GM18909 (cell line): ENCODE results near the gene STXBP5L.
"Not testable (repeated sequence)": the region's sequence is repeated elsewhere in the genome, so short reads cannot be mapped to it uniquely, and the experiment has no call there.

Experiments
- ATAC-seq: cut with Tn5 transposase; IDR thresholded peaks from one replicate; pipeline ENCODE4 v1.9.1; 2021; ENCODE audit warnings: mild to moderate bottlenecking; ENCODE audit not compliant: unreplicated experiment, poor library complexity

STXBP5L gene

GRCh38 chr3:120988994-120989393, 81.0 kb downstream of the STXBP5L start:
- no peak for ATAC-seq

GRCh38 chr3:121018917-121019321, 110.9 kb downstream of the STXBP5L start:
- no peak for ATAC-seq

DNA sequence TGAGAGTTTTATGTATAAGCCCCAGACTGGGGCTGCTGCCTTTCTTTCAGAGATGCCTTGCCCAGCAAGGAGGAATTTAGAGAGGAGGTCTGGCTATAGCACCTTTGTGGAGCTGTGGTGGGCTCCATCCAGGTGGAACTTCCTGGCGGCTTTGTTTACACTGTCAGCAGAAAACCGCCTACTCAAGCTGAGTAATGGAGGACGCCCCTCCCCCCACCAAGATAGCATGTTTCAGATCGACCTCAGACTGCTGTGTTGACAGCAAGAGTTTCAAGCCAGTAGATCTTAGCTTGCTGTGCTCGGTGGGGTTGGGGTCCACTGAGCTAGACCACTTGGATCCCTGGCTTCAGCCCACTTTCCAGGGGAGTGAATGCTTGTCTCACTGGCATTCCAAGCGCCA, 155.6 kb downstream of the STXBP5L start:
- no peak for ATAC-seq

- no peak for ATAC-seq
Observed at GRCh38 chr3:121064121-121064520, 156.1 kb downstream of the STXBP5L start.

DNA sequence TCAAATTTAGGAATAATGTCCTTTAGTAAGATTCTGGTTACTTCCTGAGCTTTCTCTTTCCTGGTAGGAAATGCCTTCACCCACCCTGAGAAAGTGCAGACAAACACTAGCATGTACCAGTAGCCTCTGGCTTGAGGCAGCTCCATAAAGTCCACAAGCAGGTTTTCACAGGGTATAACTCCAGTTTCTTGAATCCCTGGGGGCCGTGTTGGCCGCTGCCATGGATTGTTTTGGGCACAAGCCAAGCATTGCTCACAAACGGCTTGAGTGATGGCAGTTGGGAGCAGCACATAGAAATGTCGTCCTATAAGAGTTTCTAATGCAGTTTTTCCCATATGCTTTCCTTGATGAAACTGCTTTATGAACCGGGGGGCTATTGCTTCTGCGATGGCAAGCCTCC, 164.1 kb downstream of the STXBP5L start:
- no peak for ATAC-seq

DNA sequence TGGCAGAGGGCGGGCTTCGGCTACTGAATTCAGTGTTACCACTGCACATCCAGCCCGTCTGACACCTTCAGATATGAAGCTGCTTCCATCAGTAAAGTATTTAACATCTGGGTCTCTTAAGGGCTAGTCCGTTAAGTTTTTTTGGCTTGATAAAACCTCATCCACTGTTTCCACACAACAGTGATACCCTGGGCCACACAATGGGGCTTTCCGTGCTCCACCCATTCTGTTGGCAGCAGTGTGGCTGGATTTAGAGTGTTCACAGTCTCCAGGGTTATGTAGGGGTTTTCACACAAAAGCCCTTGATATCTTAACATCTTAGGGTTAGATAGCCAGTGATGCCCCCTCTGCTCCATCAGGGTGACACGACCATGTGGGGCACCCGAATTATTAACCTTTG, 165.0 kb downstream of the STXBP5L start:
- no peak for ATAC-seq

GRCh38 chr3:121075191-121075590, 167.2 kb downstream of the STXBP5L start:
- no peak for ATAC-seq

GRCh38 chr3:121078378-121079101, 170.5 kb downstream of the STXBP5L start:
- not testable (repeated sequence) for ATAC-seq

GRCh38 chr3:121096953-121097352, 188.9 kb downstream of the STXBP5L start:
- no peak for ATAC-seq

DNA sequence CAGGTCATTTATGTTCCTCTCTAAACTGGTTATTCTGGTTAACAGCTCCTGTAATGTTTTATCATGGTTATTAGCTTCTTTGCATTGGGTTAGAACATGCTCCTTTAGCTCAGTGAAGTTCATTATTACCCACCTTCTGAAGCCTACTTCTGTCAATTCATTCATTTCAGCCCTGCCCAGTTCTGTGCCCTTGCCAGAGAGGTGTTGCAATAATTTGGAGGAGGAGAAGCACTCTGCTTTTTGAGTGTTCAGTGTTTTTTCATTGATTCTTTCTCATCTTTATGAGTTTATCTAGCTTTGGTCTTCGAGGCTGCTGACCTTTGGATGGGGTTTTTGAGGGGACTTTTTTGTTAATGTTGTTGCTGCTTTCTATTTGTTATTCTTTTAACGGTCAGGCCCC, 203.1 kb downstream of the STXBP5L start:
- not testable (repeated sequence) for ATAC-seq

- ATAC-seq = no peak
Observed at GRCh38 chr3:121111914-121112612, 204.1 kb downstream of the STXBP5L start.

GRCh38 chr3:121126033-121126706, 218.2 kb downstream of the STXBP5L start:
- no peak for ATAC-seq

DNA sequence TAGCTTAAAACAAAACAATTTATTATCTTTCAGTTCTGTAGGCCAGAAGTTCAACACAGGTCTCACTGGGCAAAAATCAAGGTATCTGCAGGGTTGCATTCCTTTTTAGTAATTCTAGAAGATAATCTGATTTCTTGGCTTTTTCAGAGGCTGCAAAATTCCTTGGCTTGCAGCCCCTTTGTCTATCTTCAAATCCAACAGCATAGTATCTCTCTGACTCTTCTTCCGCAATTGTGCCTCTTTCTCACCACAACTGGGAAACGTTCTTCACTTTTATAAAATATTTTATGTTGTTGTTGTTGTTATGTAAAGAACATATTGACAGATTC, 218.7 kb downstream of the STXBP5L start:
- no peak for ATAC-seq

DNA sequence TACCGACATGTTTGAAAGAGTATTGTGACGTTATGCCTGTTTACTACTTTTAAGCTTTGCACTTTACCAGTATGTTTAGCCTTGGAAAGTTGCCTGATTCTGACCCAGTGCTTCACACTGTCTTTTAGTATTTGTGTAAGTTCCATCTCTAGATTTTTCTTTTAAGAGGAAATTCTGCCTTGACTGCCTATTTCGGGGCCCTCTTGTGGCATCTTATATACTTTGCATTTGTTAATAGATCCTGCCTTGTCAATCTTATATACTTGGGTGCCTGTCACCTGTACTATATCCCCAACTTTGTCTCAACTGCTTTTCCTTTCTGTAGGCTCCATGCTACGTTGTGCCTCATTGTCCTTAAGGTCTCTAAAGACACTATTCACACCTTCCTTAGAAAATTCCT, 244.6 kb downstream of the STXBP5L start:
- no peak for ATAC-seq

GRCh38 chr3:121153851-121154250, 245.8 kb downstream of the STXBP5L start:
- ATAC-seq = no peak

DNA sequence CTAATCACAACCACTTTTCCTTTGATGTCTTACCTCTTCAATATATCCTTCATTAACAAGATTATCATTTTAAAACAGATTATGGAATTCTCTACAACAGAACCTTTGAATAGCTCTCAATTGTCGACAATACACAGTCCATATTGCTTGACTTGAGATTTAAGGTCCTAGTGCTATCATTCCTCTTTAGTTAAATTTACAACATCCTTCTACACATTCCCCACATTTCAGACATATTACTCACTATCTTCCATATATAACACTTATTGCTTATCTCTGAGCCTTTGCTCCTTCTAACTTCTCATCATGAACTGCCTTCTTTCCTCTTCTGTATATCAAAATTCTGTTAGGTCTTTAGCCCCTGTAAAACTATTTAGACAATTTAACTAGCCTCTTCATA, 247.0 kb downstream of the STXBP5L start:
- ATAC-seq = no peak

GRCh38 chr3:121165397-121165837, 257.4 kb downstream of the STXBP5L start:
- ATAC-seq = no peak

- no peak for ATAC-seq
Observed at GRCh38 chr3:121167374-121168139, 259.6 kb downstream of the STXBP5L start.

DNA sequence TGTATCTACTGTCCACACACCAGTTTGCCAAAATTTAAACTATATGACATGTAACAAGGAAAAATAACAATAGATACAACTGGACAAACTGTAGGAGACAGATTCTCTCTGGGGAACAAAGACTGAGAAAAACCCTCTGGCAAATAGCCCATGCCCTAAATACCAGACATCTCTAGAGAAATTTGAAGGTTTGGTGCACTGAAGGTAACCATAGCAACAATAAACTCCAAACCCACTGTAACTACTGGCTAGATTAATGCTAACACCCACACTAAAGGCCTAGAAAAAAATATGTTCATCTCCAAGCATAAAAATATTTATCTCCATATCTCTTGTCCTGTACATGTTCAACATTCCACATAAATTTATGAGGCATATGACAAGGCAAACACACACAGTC, 267.1 kb downstream of the STXBP5L start:
- ATAC-seq = no peak

- not testable (repeated sequence) for ATAC-seq
Observed at GRCh38 chr3:121190626-121191025, 282.6 kb downstream of the STXBP5L start.

- no peak for ATAC-seq
Observed at GRCh38 chr3:121202573-121202972, 294.6 kb downstream of the STXBP5L start.
